HL-60 (cell line): ENCODE data around the gene ATP8A2.
"Not testable (repeated sequence)": the region's sequence is repeated elsewhere in the genome, so short reads cannot be mapped to it uniquely, and the experiment has no call there.

Experiments
- DNase-seq, 2 experiments: peaks; one replicate each; pipeline ENCODE4 v3.0.0-alpha.2; 2010 to 2020; ENCODE audit warnings: low read depth in 1 of 2, low spot score in 1 of 2
- H3K27ac ChIP-seq: fragments of 250-450 bp; sonication (Bioruptor Pico); replicated peaks from 2 replicates; pipeline ENCODE4 v1.5.1; 2020; ENCODE audit warnings: mild to moderate bottlenecking, moderate library complexity
- H3K27me3 ChIP-seq: fragments of 250-450 bp; sonication (Bioruptor Pico); 2 replicates; pipeline ENCODE4 v1.5.1; 2021; ENCODE audit warnings: mild to moderate bottlenecking, moderate library complexity; ENCODE audit not compliant: insufficient read depth, poor library complexity, severe bottlenecking
- H3K4me3 ChIP-seq: replicated peaks from 2 replicates; pipeline ENCODE4 v1.5.1; 2011; ENCODE audit warnings: mild to moderate bottlenecking, control low read depth, low read length; ENCODE audit not compliant: insufficient read depth
- CTCF ChIP-seq: IDR thresholded peaks from one replicate; pipeline ENCODE4 v1.5.1; 2011; ENCODE audit warnings: low read length, control low read depth, inconsistent platforms; ENCODE audit not compliant: insufficient read depth
- GABPA ChIP-seq: IDR thresholded peaks from 2 replicates; pipeline ENCODE4 v1.6.1; 2012; ENCODE audit warnings: low read depth
- POLR2AphosphoS5 ChIP-seq: IDR thresholded peaks from 2 replicates; pipeline ENCODE4 v1.6.1; 2012; ENCODE audit warnings: low read depth
- SPI1 ChIP-seq: IDR thresholded peaks from 2 replicates; pipeline ENCODE4 v1.6.1; 2012; ENCODE audit warnings: low read depth, mild to moderate bottlenecking, borderline replicate concordance
- TF ChIP-seq, protein P1 (sequence below): IDR thresholded peaks from 2 replicates; pipeline ENCODE4 v1.6.1; 2012; ENCODE audit warnings: low read depth; ENCODE audit not compliant: insufficient replicate concordance

The ATP8A2 gene

DNA sequence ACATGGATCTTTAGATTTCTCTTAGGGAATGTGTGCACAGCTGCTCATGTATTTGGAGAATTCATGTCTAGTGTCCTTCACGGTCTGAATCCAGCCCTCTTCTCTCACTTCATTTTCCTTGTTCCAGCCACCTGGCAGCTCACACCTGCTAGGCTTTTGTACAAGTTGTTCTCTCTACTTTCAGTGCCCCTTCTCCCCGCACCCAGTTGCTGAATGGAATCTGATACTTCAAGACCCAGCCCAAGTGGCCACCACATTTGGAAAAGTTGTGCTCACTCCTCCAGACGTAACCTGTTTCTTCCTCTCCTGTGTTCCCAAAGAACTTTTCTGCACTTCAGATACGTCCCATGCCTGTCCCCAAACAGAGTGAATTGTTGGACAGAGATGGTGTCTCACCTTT lies 444.5 kb downstream of the ATP8A2 start:
- TF ChIP-seq, protein P1, sequence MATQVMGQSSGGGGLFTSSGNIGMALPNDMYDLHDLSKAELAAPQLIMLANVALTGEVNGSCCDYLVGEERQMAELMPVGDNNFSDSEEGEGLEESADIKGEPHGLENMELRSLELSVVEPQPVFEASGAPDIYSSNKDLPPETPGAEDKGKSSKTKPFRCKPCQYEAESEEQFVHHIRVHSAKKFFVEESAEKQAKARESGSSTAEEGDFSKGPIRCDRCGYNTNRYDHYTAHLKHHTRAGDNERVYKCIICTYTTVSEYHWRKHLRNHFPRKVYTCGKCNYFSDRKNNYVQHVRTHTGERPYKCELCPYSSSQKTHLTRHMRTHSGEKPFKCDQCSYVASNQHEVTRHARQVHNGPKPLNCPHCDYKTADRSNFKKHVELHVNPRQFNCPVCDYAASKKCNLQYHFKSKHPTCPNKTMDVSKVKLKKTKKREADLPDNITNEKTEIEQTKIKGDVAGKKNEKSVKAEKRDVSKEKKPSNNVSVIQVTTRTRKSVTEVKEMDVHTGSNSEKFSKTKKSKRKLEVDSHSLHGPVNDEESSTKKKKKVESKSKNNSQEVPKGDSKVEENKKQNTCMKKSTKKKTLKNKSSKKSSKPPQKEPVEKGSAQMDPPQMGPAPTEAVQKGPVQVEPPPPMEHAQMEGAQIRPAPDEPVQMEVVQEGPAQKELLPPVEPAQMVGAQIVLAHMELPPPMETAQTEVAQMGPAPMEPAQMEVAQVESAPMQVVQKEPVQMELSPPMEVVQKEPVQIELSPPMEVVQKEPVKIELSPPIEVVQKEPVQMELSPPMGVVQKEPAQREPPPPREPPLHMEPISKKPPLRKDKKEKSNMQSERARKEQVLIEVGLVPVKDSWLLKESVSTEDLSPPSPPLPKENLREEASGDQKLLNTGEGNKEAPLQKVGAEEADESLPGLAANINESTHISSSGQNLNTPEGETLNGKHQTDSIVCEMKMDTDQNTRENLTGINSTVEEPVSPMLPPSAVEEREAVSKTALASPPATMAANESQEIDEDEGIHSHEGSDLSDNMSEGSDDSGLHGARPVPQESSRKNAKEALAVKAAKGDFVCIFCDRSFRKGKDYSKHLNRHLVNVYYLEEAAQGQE: no peak
- TF ChIP-seq GABPA: no peak
- TF ChIP-seq SPI1: no peak
- TF ChIP-seq CTCF: no peak
- TF ChIP-seq POLR2AphosphoS5: no peak
- Histone ChIP-seq H3K27ac (no peak overlapping the region), H3K4me3 (no peak overlapping the region), H3K27me3 (no peaks in the 10 kb centered on the region)
- DNase-seq: no peak

DNA sequence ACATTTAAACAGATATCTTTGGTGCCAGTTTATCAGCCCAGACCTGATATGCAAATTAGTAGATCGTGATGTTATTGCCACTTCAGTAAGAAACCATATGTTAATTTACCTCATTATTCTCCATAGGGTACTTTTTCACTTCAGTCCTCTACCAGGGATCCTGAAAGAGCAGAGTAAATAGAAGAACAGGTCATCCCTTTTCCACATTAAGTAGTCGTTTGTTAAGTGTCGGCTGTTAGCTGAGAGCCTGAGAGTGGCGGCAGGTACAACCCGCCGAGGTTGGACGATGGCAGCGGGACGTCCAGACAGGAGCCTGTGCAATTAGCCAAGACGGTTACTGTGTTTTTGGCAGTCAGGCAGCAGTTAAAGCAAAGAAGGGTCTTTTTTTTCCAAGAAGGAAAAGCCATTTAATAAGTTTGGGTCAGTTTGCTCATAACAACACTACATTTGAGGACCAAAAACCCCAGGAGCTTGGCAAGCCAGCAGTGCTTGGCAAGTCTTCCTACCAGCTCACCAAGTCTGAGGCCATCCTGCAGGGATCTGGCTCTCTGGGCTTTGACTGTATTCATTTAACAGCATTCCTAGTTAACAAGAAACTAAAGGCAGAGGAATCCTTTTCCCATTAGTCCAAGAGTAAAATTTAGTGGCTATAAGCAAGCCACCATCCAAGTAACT lies 448.2 kb downstream of the ATP8A2 start:
- Histone ChIP-seq H3K27ac (no peak overlapping the region), H3K4me3 (no peak overlapping the region), H3K27me3 (no peaks in the 10 kb centered on the region)
- no peak for DNase-seq
- TF ChIP-seq POLR2AphosphoS5 (no peak), CTCF (no peak), SPI1 (no peak), GABPA (no peak)
- TF ChIP-seq, protein P1: no peak

- TF ChIP-seq GABPA: no peak
- no peak for TF ChIP-seq CTCF
- TF ChIP-seq SPI1: no peak
- no peak for TF ChIP-seq POLR2AphosphoS5
- TF ChIP-seq, protein P1: no peak
- no peak for DNase-seq
- Histone ChIP-seq H3K4me3 (no peak overlapping the region), H3K27ac (no peak overlapping the region), H3K27me3 (no peaks in the 10 kb centered on the region)
Measured at GRCh38 chr13:25821776-25822175, 450.0 kb downstream of the ATP8A2 start.

- not testable (repeated sequence) for H3K27me3 ChIP-seq, H3K27ac ChIP-seq, DNase-seq, H3K4me3 ChIP-seq
Measured at GRCh38 chr13:25827221-25827620, 455.4 kb downstream of the ATP8A2 start.
